ENCODE measurements around the gene IPO4.

DNA sequence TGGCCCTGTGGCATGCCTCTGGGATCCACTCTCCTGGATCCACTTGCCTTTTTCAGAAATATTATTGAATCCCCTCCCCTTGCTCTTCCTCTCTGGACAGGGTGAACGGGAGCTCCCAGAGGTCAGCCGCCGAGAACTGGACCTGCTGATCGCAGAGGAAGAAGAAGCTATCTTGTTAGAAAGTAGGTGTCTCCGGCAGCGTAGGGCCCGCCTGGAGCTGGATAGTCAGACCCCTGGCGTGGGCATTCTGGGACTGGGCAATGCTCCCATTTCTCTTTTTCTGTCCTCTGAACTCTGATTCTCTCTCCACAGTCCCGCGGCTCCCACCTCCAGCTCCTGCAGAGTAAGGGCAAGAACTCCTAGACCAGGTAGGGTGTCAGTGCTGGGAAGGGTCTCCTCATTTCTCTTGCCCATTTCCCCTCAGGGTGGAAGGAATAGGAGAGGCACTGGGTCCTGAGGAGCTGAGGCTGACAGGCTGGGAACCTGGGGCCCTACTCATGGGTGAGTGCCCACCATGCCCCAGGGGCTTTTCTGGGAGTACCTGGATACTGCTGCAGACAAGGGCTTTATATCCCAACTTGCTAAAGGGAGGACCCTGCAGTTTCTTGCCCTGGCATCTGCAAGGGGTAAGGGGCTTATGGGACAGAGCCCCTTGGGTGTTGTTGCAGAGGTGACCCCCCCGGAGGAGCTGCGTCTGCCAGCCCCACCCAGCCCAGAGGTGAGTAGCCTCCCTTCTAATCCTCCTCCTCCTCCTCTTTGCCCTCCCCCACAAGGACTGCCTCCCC, 11.4 kb downstream of the IPO4 start:
- TF ChIP-seq, protein P1, sequence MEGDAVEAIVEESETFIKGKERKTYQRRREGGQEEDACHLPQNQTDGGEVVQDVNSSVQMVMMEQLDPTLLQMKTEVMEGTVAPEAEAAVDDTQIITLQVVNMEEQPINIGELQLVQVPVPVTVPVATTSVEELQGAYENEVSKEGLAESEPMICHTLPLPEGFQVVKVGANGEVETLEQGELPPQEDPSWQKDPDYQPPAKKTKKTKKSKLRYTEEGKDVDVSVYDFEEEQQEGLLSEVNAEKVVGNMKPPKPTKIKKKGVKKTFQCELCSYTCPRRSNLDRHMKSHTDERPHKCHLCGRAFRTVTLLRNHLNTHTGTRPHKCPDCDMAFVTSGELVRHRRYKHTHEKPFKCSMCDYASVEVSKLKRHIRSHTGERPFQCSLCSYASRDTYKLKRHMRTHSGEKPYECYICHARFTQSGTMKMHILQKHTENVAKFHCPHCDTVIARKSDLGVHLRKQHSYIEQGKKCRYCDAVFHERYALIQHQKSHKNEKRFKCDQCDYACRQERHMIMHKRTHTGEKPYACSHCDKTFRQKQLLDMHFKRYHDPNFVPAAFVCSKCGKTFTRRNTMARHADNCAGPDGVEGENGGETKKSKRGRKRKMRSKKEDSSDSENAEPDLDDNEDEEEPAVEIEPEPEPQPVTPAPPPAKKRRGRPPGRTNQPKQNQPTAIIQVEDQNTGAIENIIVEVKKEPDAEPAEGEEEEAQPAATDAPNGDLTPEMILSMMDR (conservative IDR thresholded peaks at IDR 0.05; ENCODE audit: low read depth, low read length): no peak
- no peak for TF ChIP-seq POLR2A (IDR thresholded peaks at IDR 0.05; ENCODE audit: low read depth, low read length)
- no peak for TF ChIP-seq RAD21 (IDR thresholded peaks at IDR 0.05; ENCODE audit: low read length)
- no peak for TF ChIP-seq RCOR1 (IDR thresholded peaks at IDR 0.05; ENCODE audit: insufficient replicate concordance, low read length)
- TF ChIP-seq MAFK (IDR thresholded peaks at IDR 0.05; ENCODE audit: low read depth, low read length): no peak
- TF ChIP-seq MAZ (IDR thresholded peaks at IDR 0.05; ENCODE audit: borderline replicate concordance, low read depth, low read length): no peak
- TF ChIP-seq RFX5 (IDR thresholded peaks at IDR 0.05; ENCODE audit: low read depth, low read length): no peak
- no peak for TF ChIP-seq MXI1 (IDR thresholded peaks at IDR 0.05; ENCODE audit: borderline replicate concordance, low read depth, low read length)
- no peak for TF ChIP-seq CEBPB (IDR thresholded peaks at IDR 0.05; ENCODE audit: low read depth, low read length)
- TF ChIP-seq BHLHE40 (IDR thresholded peaks at IDR 0.05; ENCODE audit: low read depth, low read length): no peak
- TF ChIP-seq, protein P2, sequence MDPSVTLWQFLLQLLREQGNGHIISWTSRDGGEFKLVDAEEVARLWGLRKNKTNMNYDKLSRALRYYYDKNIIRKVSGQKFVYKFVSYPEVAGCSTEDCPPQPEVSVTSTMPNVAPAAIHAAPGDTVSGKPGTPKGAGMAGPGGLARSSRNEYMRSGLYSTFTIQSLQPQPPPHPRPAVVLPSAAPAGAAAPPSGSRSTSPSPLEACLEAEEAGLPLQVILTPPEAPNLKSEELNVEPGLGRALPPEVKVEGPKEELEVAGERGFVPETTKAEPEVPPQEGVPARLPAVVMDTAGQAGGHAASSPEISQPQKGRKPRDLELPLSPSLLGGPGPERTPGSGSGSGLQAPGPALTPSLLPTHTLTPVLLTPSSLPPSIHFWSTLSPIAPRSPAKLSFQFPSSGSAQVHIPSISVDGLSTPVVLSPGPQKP (IDR thresholded peaks at IDR 0.05; ENCODE audit: borderline replicate concordance, low read depth, low read length): no peak
- TF ChIP-seq CHD1 (IDR thresholded peaks at IDR 0.05; ENCODE audit: low read depth, low read length): no peak
- TF ChIP-seq NFE2L2 (IDR thresholded peaks at IDR 0.05; ENCODE audit: low read depth, low read length): no peak
- TF ChIP-seq FOS (IDR thresholded peaks at IDR 0.05; ENCODE audit: low read depth, low read length): no peak
